Measurements from ENCODE around the gene MAPK11. TPM values are rescaled to one million over a fixed set of nuclear protein-coding genes. Genes with fewer than 3 reads are reported as not detected.
"Not testable (repeated sequence)": the region's sequence is repeated elsewhere in the genome, so short reads cannot be mapped to it uniquely, and the experiment has no call there.

Gene MAPK11
- polyA plus RNA-seq, 3 donors from 2014 or later, result 0.12 to 0.22 TPM; not detected in 1

DNA sequence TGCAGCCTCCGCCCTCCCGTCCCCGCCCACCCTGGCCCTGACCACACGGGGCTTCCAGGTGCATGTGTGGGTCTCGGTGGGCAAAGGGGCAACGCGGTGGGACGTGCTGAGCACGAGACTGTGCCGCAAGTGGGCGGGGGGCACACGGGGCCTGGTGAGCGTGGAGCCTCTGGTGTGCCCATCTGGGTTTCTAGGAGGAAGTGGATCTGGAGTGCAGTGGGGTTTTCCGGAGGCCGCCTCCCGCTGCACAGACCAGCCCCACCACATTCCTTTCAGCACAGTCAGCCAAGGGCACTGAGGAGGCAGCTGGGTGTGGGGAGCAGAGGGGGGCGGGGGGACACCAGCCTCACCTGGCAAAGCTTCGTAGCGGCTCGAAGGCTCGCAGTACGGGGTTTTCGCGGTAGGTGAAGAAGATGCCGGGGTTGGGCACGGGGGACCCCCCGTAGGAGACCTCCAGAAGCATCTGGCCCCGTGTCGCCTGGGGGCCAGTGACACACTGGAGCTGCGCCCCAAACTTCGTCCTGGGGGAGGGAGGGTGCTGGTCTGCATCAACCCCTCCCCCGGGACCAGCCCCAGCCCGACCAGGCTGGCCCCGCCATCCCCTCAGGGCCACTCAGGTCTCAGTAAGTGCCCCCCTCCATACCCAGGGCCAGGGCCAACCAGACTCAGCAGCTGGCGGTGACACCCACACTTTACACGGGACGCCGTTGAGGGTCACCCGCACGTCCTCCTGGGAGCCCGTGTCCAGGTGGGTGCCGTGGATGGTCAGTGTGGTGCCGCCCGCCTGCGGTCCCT lies 12.4 kb upstream of the MAPK11 start:
- H3K36me3 Mint-ChIP-seq, result no peaks in the 10 kb centered on the region
- H3K9me3 Mint-ChIP-seq, result no peaks in the 10 kb centered on the region

DNA sequence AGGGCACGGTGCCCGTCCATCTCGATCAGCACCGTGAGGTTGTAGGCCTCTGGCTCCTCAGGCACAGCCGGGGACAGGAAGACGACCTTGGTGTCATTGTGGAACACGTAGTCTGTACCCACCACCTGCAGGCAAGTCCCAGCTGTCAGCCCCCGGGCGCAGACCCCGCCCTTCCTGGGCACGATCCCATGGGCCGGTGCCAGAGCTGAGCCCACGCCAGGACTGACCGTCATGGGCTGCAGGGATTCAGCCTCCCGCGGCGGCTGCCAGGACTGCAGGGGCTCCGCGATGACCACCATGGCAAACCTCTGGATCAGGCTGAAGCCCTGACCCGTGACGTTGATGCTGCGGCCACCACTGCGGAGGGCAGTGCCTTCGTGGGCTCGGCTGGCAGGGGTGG lies 11.8 kb upstream of the MAPK11 start:
- Mint-ChIP-seq H3K4me3 (no peak overlapping the region), H3K36me3 (no peaks in the 10 kb centered on the region), H3K27ac (no peak overlapping the region), H3K9me3 (no peaks in the 10 kb centered on the region), H3K27me3 (ENCODE audit: low read depth in 3 of 3) (peaks cover 0 to 2% (median 2%) of the 10 kb centered on the region in 3 donors), H3K4me1 (no peaks in the 10 kb centered on the region)
- no peak for DNase-seq

More for the DNA sequence above, 12.4 kb upstream of the MAPK11 start:
- Mint-ChIP-seq H3K27me3 (ENCODE audit: low read depth in 3 of 3) (peaks cover 0 to 2% (median 0%) of the 10 kb centered on the region in 3 donors), H3K4me3 (no peak overlapping the region), H3K4me1 (no peaks in the 10 kb centered on the region), H3K27ac (no peak overlapping the region)
- no peak for DNase-seq

DNA sequence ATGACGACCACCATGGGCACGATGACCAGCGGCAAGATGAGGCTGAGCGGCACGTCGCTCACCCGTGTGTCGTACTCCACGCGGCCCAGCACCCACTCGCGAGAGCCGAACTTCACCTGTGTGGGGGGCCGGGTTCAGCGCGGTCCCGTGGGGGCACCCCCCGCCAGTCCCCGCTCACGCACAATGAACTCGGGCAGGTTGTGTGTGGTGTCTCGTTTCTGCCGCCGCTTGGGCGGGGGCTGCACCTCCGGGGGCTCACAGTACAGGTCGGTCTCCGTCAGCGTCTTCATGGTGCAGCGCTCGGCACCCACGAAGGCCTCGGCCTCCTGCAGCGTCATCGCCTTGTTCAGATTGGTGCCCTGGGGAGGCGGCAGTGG lies 11.2 kb upstream of the MAPK11 start:
- Mint-ChIP-seq H3K4me1 (no peaks in the 10 kb centered on the region), H3K4me3 (no peak overlapping the region), H3K36me3 (no peaks in the 10 kb centered on the region), H3K27me3 (ENCODE audit: low read depth in 3 of 3) (peaks cover 0 to 2% (median 2%) of the 10 kb centered on the region in 3 donors), H3K9me3 (no peaks in the 10 kb centered on the region), H3K27ac (no peak overlapping the region)
- no peak for DNase-seq

DNA sequence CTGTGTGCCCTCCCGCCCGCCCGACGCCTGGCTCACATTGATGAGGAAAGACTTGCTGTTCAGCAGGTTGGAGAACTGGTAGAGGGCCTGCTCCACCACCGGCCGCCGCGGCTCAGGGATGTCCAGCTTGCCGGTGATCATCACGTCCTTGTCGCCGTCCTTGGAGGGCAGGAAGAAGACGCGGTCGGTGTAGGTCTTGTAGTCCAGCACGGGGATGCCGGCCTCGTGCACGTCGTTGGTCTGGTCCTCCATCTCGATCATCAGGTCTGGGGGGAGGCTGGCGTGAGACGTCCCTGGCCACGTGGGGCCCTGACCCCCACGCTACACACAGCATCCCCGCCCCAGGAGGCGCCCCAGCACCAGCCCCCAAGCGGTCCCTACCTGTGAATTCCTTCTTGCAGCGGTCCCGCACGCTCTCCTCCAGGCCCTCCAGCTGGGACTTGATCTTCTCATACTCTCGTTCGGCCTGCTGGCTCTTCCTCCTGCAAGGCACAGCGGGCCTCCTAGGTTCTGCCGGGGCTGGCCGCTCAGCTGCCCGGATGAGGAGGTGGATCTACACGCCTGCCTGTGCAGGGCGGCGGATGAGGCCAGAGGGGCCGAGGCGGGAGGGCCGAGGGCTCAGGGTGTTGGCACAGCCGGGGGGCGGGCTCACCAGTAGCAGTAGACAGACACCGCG lies 10.7 kb upstream of the MAPK11 start:
- H3K27me3 Mint-ChIP-seq (ENCODE audit: low read depth in 3 of 3), result peaks cover 0 to 4% (median 2%) of the 10 kb centered on the region in 3 donors
- H3K4me1 Mint-ChIP-seq, result no peaks in the 10 kb centered on the region
- DNase-seq, result no peak
- H3K36me3 Mint-ChIP-seq, result no peaks in the 10 kb centered on the region
- H3K9me3 Mint-ChIP-seq, result no peaks in the 10 kb centered on the region
- H3K27ac Mint-ChIP-seq, result no peak overlapping the region
- no peak overlapping the region for H3K4me3 Mint-ChIP-seq

DNA sequence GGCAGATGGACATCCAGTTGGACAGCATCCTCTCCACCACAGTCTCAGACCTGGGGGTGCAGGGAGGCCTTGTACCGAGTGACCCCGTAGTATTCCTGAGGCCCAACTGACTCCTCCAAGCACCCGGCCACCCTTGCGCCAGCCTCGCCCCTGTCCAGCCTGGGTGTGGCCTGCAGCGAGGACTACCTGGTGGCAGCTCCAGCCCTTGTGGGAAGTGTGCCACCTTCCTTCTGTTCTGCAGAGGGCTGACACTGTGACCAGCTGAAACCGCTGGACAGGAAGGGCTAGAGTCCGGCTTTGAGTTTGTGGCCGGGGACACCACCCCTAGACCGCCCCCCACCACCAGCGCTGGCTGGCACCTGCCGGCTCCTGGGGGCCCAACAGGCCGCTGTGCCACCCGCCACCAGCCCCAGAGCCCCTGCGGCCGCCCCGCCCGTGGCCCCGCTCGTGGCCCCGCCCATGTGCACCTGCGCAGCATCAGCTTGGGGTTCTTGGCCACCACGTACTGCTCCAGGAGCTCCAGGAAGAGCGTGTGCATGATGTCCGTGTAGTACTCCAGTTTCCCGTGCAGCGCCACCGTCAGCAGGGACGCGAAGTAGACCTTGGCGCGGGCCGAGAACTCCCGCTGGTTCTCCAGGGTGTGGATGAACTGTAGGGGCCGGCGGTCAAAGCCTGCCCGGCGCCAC lies 10.0 kb upstream of the MAPK11 start:
- Mint-ChIP-seq H3K9me3 (no peaks in the 10 kb centered on the region), H3K36me3 (no peaks in the 10 kb centered on the region), H3K4me1 (no peaks in the 10 kb centered on the region), H3K27ac (no peak overlapping the region), H3K27me3 (ENCODE audit: low read depth in 3 of 3) (peaks cover 0 to 7% (median 2%) of the 10 kb centered on the region in 3 donors), H3K4me3 (no peak overlapping the region)
- no peak for DNase-seq

- H3K9me3 Mint-ChIP-seq, result no peaks in the 10 kb centered on the region
- H3K36me3 Mint-ChIP-seq, result no peaks in the 10 kb centered on the region
- peaks cover 0 to 9% (median 2%) of the 10 kb centered on the region in 3 donors for H3K27me3 Mint-ChIP-seq (ENCODE audit: low read depth in 3 of 3)
- DNase-seq, result no peak
- H3K4me1 Mint-ChIP-seq, result no peaks in the 10 kb centered on the region
- no peak overlapping the region for H3K27ac Mint-ChIP-seq
- no peak overlapping the region for H3K4me3 Mint-ChIP-seq
Measured at GRCh38 chr22:50278956-50279619, 8.9 kb upstream of the MAPK11 start.

GRCh38 chr22:50278461-50278860 lies 8.3 kb upstream of the MAPK11 start:
- H3K36me3 Mint-ChIP-seq, result no peaks in the 10 kb centered on the region
- H3K27me3 Mint-ChIP-seq (ENCODE audit: low read depth in 3 of 3), result peaks cover 0 to 9% (median 5%) of the 10 kb centered on the region in 3 donors
- DNase-seq, result no peak
- H3K27ac Mint-ChIP-seq, result no peak overlapping the region
- H3K4me1 Mint-ChIP-seq, result peaks cover 0 to 5% of the 10 kb centered on the region in 2 donors
- H3K9me3 Mint-ChIP-seq, result no peaks in the 10 kb centered on the region
- no peak overlapping the region for H3K4me3 Mint-ChIP-seq

DNA sequence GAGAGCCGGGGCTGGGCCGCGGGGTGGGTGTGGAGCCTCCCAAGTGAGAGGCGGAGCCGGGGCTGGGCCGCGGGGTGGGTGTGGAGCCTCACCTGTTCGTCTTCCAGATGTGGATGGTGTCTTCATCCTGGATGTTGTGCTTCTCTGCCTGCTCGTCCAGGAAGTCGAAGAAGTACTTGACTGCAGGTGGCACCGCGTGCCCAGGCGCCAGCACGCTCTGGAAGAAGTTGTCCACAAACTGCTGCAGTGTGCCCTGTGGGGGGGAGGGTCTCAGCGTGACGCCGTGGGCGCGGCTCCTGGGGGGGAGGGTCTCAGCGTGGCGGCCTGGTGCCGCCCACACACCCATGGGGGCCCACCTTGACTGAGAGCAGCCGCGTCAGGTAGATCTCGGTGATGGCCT lies 7.6 kb upstream of the MAPK11 start:
- H3K36me3 Mint-ChIP-seq, result no peaks in the 10 kb centered on the region
- no peak for DNase-seq
- H3K9me3 Mint-ChIP-seq, result no peaks in the 10 kb centered on the region
- H3K27ac Mint-ChIP-seq, result no peak overlapping the region
- peaks cover 0 to 9% (median 5%) of the 10 kb centered on the region in 3 donors for H3K27me3 Mint-ChIP-seq (ENCODE audit: low read depth in 3 of 3)
- H3K4me1 Mint-ChIP-seq, result peaks cover 0 to 5% of the 10 kb centered on the region in 2 donors
- H3K4me3 Mint-ChIP-seq, result no peak overlapping the region

- Mint-ChIP-seq H3K4me1 (peaks cover 0 to 6% of the 10 kb centered on the region in 2 donors), H3K9me3 (no peaks in the 10 kb centered on the region), H3K27ac (no peak overlapping the region), H3K4me3 (no peak overlapping the region), H3K27me3 (ENCODE audit: low read depth in 3 of 3) (peaks cover 1 to 10% (median 5%) of the 10 kb centered on the region in 3 donors), H3K36me3 (no peaks in the 10 kb centered on the region)
- DNase-seq, result peak; percentile 38 to 54 (median 43)
Measured at GRCh38 chr22:50276143-50276542, 6.0 kb upstream of the MAPK11 start.

DNA sequence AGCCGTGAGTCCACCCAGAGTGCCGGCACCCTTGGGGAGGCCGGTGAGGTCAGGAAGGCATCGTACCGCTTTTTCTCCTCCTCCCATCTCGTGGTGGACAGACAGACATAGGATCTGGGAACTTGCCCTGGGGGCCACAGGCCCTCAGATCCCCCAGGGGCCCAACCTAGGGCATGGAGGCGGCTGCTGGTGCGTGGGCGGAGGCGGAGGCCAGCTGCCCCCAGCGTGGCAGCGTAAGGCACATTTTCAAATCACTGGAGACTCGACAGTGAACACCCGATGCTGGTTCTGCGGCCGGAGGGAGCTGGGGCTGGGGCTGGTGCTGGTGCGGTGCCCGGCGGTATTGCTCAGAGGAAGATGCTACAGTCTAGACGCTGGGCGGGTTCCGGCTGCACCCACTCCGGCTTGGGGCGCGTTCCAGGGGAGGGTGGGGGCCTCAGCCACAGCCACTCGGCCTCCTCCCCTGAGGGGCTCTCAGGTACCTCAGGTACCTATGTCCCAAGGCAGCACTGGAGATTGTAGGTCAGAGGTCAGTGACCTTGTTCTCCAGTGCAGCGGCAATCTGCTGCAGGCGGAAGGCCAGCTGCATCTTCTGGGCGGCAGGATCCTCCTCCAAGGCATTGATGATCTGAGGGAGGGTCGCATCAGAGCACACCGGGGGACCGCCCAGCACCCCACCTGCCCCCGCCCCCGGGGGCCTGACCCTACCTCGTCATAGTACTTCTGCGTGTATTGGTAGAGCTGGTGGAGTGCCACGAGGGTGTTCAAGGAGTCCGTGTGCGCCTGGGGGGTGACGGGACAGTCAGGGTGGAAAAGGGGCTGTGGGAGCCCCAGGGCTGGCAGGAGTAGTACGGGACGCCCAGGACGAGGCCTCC lies 5.2 kb upstream of the MAPK11 start:
- Mint-ChIP-seq H3K4me3 (peak overlapping the region in 1 of 5 donors; percentile 21), H3K27ac (no peak overlapping the region), H3K36me3 (no peaks in the 10 kb centered on the region), H3K9me3 (no peaks in the 10 kb centered on the region), H3K4me1 (peaks cover 0 to 11% of the 10 kb centered on the region in 2 donors), H3K27me3 (ENCODE audit: low read depth in 3 of 3) (peaks cover 3 to 9% (median 9%) of the 10 kb centered on the region in 3 donors)
- DNase-seq, result no peak

GRCh38 chr22:50274771-50275170 lies 4.6 kb upstream of the MAPK11 start:
- H3K27me3 Mint-ChIP-seq (ENCODE audit: low read depth in 3 of 3), result peaks cover 3 to 9% (median 9%) of the 10 kb centered on the region in 3 donors
- no peaks in the 10 kb centered on the region for H3K9me3 Mint-ChIP-seq
- H3K36me3 Mint-ChIP-seq, result no peaks in the 10 kb centered on the region
- DNase-seq, result no peak
- H3K27ac Mint-ChIP-seq, result no peak overlapping the region
- no peak overlapping the region for H3K4me3 Mint-ChIP-seq
- peaks cover 0 to 11% of the 10 kb centered on the region in 2 donors for H3K4me1 Mint-ChIP-seq

- no peaks in the 10 kb centered on the region for H3K36me3 Mint-ChIP-seq
- peaks cover 0 to 13% of the 10 kb centered on the region in 2 donors for H3K4me1 Mint-ChIP-seq
- DNase-seq, result peak; percentile 16 to 40 (median 31)
- H3K27me3 Mint-ChIP-seq (ENCODE audit: low read depth in 3 of 3), result peaks cover 3 to 9% (median 9%) of the 10 kb centered on the region in 3 donors
- H3K27ac Mint-ChIP-seq, result no peak overlapping the region
- no peak overlapping the region for H3K4me3 Mint-ChIP-seq
- no peaks in the 10 kb centered on the region for H3K9me3 Mint-ChIP-seq
Measured at GRCh38 chr22:50274311-50274710, 4.1 kb upstream of the MAPK11 start.

- not testable (repeated sequence) for H3K9me3 Mint-ChIP-seq; H3K36me3 Mint-ChIP-seq; DNase-seq; H3K27me3 Mint-ChIP-seq (ENCODE audit: low read depth in 3 of 3); H3K27ac Mint-ChIP-seq
- Mint-ChIP-seq H3K4me3 (peak overlapping the region in 1 of 5 donors; percentile 43), H3K4me1 (peaks cover 0 to 13% of the 10 kb centered on the region in 2 donors)
Measured at GRCh38 chr22:50273781-50274180, 3.6 kb upstream of the MAPK11 start.
